Activated naive CD8-positive, alpha-beta T cell treated with anti-CD3 and anti-CD28 coated beads, Interleukin-2, amount 10 ng/mL, durations not matched to agents 7 days and 5 days (primary cell): ENCODE results near the gene MRPL22. TPM values are rescaled to one million over a fixed set of nuclear protein-coding genes. Genes with fewer than 3 reads are reported as not detected.
"Not testable (repeated sequence)": the region's sequence is repeated elsewhere in the genome, so short reads cannot be mapped to it uniquely, and the experiment has no call there.

Experiments
- ATAC-seq: fragments of 150-1000 bp; cut with Tn5 transposase; one replicate; pipeline ENCODE4 v1.10.0; 2021; ENCODE audit warnings: low read depth, moderate library complexity
- POLR2A ChIA-PET: fragments of 350-600 bp; sonication (Branson Sonifier 250); formaldehyde crosslinking; loops from one replicate; lab custom pipeline; 2021; ENCODE audit warnings: antibody characterized with exemption; lab: Charles Lee
- DNase-seq: peaks from one replicate; pipeline ENCODE4 v3.0.0; 2021
- H3K27ac Mint-ChIP-seq: one replicate; pipeline ENCODE4 v1.8.0; 2022; ENCODE audit warnings: mild to moderate bottlenecking, mixed read lengths
- H3K27me3 Mint-ChIP-seq: one replicate; pipeline ENCODE4 v1.8.0; 2022; ENCODE audit warnings: mild to moderate bottlenecking, moderate library complexity, mixed read lengths
- H3K36me3 Mint-ChIP-seq: one replicate; pipeline ENCODE4 v1.8.0; 2021; ENCODE audit warnings: mild to moderate bottlenecking, mixed read lengths
- H3K4me1 Mint-ChIP-seq: one replicate; pipeline ENCODE4 v1.8.0; 2021; ENCODE audit warnings: mixed read lengths
- H3K4me3 Mint-ChIP-seq: one replicate; pipeline ENCODE4 v1.8.0; 2022; ENCODE audit warnings: mild to moderate bottlenecking, moderate library complexity, mixed read lengths
- H3K9me3 Mint-ChIP-seq: one replicate; pipeline ENCODE4 v1.8.0; 2021; ENCODE audit warnings: mixed read lengths
- total RNA-seq, 2 experiments: library from RNA; stranded (reverse); gene quantifications; one replicate each; pipeline ENCODE4 v1.2.3, GENCODE V29; 2021

The MRPL22 gene
- 10 to 100 TPM; 50.0 to 52.4 TPM for total RNA-seq

GRCh38 chr5:154940772-154941620 is at the start of gene MRPL22:
Gene MRPL22, plus strand, starts transcription at chr5:154941073. Its CDS starts 38 bp downstream, at chr5:154941111.
- DNase-seq (peak; percentile 91), ATAC-seq (peak; percentile 66)
- Mint-ChIP-seq H3K9me3 (no peaks in the 10 kb centered on the region), H3K27ac (peak within 1 kb of the TSS; percentile 95), H3K4me3 (peak within 1 kb of the TSS; percentile 97), H3K36me3 (peaks cover 2% of the 10 kb centered on the region), H3K27me3 (no peaks in the 10 kb centered on the region), H3K4me1 (peaks cover 26% of the 10 kb centered on the region)
- POLR2A ChIA-PET, result interaction anchor here (1.4 kb wide), 1 partner anchor 84 kb away, joined by 4 read pairs; no protein-coding TSS in a partner anchor

GRCh38 chr5:154892369-154892771 is 48.5 kb upstream of the MRPL22 start:
- H3K9me3 Mint-ChIP-seq, result no peaks in the 10 kb centered on the region
- H3K4me3 Mint-ChIP-seq, result no peak overlapping the region
- peaks cover 1% of the 10 kb centered on the region for H3K4me1 Mint-ChIP-seq
- POLR2A ChIA-PET, result no interaction called here
- H3K36me3 Mint-ChIP-seq, result peaks cover 45% of the 10 kb centered on the region
- no peak for ATAC-seq
- H3K27me3 Mint-ChIP-seq, result no peaks in the 10 kb centered on the region
- no peak for DNase-seq
- H3K27ac Mint-ChIP-seq, result no peak overlapping the region

DNA sequence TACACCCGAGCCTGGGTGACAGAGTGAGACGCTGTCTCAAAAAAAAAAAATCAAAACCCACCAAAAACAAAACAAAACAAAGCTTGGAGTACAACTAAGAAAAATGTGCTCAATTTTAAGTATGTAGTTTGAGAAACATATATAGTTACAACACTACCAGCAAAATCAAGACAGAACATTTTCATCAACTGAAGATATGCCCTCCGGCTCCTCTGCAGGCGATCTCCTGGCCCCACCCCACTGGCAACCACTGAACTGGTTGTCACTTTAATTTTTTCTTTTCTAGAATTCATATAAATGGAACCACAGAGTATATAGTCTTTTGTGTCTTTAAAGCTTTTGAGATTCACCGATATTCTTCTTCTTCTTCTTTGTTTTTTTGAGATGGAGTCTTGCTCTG is 47.5 kb upstream of the MRPL22 start:
- DNase-seq (no peak), ATAC-seq (no peak)
- H3K36me3 Mint-ChIP-seq, result peaks cover 40% of the 10 kb centered on the region
- H3K9me3 Mint-ChIP-seq, result no peaks in the 10 kb centered on the region
- no peak overlapping the region for H3K27ac Mint-ChIP-seq
- no peak overlapping the region for H3K4me3 Mint-ChIP-seq
- POLR2A ChIA-PET, result no interaction called here
- H3K27me3 Mint-ChIP-seq, result no peaks in the 10 kb centered on the region
- peaks cover 1% of the 10 kb centered on the region for H3K4me1 Mint-ChIP-seq

GRCh38 chr5:154895606-154896561 is 45.0 kb upstream of the MRPL22 start:
- Mint-ChIP-seq H3K36me3 (peaks cover 26% of the 10 kb centered on the region), H3K27me3 (no peaks in the 10 kb centered on the region), H3K27ac (no peak overlapping the region), H3K9me3 (no peaks in the 10 kb centered on the region), H3K4me3 (no peak overlapping the region), H3K4me1 (peaks cover 1% of the 10 kb centered on the region)
- no peak for DNase-seq
- POLR2A ChIA-PET, result no interaction called here
- ATAC-seq, result no peak

DNA sequence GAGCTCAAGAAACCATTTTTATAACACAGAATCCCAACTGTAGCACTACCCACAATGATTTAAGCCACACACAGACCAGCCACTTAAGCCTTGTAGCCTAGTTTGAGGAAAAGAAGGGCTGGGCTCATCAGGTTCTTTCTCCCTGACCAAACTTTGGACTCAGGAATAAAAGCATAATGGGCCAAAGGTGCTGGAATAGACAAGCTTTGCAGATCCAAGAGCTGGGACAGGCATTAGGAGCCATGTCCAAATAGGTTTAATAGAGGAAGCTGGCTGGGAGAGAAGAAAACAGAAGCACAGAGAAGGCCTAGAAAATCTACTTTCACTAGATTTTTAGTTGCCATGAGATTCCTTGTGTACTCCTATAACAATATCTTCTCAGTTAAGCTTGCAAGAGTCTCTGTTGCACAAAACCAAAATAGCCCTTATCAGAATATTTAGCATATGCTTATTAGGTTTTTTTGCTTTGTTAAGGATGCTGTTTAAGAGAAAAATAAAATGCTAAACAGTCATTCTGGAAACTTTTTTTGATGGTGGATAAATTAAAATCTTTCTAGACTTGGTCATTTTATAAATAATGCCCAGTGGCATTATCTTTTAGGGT is 44.2 kb upstream of the MRPL22 start:
- Mint-ChIP-seq H3K27me3 (no peaks in the 10 kb centered on the region), H3K4me3 (no peak overlapping the region), H3K4me1 (peaks cover 1% of the 10 kb centered on the region), H3K27ac (no peak overlapping the region), H3K9me3 (no peaks in the 10 kb centered on the region), H3K36me3 (peaks cover 21% of the 10 kb centered on the region)
- DNase-seq, result no peak
- no peak for ATAC-seq
- POLR2A ChIA-PET, result no interaction called here

DNA sequence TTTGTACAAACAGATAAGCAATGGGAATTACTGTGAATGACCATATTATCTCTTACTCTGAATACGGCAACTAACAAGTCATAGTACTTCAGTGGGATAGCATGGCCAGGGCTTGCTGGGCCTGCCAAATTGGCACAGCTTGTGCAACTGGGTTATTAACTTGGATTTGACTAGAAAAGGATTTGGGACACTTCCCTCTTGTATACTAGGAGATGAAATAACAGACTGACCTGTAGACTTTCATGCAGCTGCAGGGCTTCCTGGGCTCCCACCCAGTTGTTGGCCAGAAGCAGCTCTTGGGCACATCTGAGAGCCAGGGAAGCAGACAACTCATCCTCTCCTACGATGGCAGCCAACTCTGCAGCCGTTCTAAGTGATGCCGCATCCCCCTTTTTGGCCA is 42.7 kb upstream of the MRPL22 start:
- H3K4me1 Mint-ChIP-seq, result no peaks in the 10 kb centered on the region
- no peaks in the 10 kb centered on the region for H3K27me3 Mint-ChIP-seq
- no peak overlapping the region for H3K27ac Mint-ChIP-seq
- H3K4me3 Mint-ChIP-seq, result no peak overlapping the region
- DNase-seq (no peak), ATAC-seq (no peak)
- peaks cover 20% of the 10 kb centered on the region for H3K36me3 Mint-ChIP-seq
- POLR2A ChIA-PET, result no interaction called here
- H3K9me3 Mint-ChIP-seq, result no peaks in the 10 kb centered on the region

GRCh38 chr5:154899151-154899816 is 41.6 kb upstream of the MRPL22 start:
- Mint-ChIP-seq H3K36me3 (peaks cover 17% of the 10 kb centered on the region), H3K9me3 (no peaks in the 10 kb centered on the region), H3K4me1 (no peaks in the 10 kb centered on the region), H3K27me3 (no peaks in the 10 kb centered on the region), H3K4me3 (no peak overlapping the region), H3K27ac (no peak overlapping the region)
- DNase-seq (no peak), ATAC-seq (no peak)
- POLR2A ChIA-PET, result no interaction called here

DNA sequence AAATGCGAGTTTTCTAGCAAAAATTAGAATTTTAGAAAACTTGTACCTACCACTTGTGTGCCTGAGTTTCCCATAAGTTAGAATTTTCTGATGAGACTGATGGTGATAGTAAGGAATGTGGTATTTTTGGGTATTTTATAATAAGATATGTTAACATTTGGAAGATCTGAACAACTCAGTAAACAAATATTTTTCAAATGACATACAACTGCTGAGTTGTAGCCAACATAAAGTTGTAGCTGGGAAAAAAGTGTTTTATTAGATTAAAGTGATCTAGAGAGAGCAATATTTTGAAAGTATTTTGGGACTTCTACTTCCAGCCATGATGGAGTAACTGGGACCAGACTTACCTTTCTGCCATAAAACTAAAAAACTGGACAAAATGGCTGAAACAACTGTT is 40.8 kb upstream of the MRPL22 start:
- POLR2A ChIA-PET, result no interaction called here
- H3K9me3 Mint-ChIP-seq, result no peaks in the 10 kb centered on the region

GRCh38 chr5:154901276-154901675 is 39.6 kb upstream of the MRPL22 start:
- H3K4me3 Mint-ChIP-seq, result no peak overlapping the region
- H3K36me3 Mint-ChIP-seq, result peaks cover 15% of the 10 kb centered on the region
- ATAC-seq (no peak), DNase-seq (no peak)
- no peaks in the 10 kb centered on the region for H3K4me1 Mint-ChIP-seq
- POLR2A ChIA-PET, result no interaction called here
- H3K27ac Mint-ChIP-seq, result no peak overlapping the region
- H3K27me3 Mint-ChIP-seq, result no peaks in the 10 kb centered on the region
- H3K9me3 Mint-ChIP-seq, result no peaks in the 10 kb centered on the region

More for the DNA sequence above, 40.8 kb upstream of the MRPL22 start:
- no peak overlapping the region for H3K4me3 Mint-ChIP-seq
- no peaks in the 10 kb centered on the region for H3K27me3 Mint-ChIP-seq
- H3K27ac Mint-ChIP-seq, result no peak overlapping the region
- ATAC-seq, result no peak
- DNase-seq, result no peak
- no peaks in the 10 kb centered on the region for H3K4me1 Mint-ChIP-seq
- H3K36me3 Mint-ChIP-seq, result peaks cover 17% of the 10 kb centered on the region

DNA sequence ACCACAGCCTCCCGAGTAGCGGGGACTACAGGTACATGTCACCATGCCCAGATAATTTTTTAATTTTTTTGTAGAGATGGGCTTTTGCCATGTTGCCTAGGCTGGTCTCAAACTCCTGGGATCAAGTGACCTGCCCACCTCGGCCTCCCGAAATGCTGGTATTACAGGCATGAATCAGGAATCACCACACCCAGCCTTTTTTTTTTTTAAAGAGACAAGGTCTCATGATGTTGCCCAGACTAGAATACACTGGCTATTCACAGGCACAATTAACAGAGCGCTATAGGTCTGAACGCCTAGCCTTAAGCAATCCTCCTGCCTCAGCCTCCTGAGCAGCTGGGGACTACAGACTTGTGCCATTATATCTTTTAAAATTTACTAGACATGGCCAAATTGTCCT is 39.0 kb upstream of the MRPL22 start:
- no peaks in the 10 kb centered on the region for H3K9me3 Mint-ChIP-seq
- peaks cover 15% of the 10 kb centered on the region for H3K36me3 Mint-ChIP-seq
- no peaks in the 10 kb centered on the region for H3K4me1 Mint-ChIP-seq
- no peak overlapping the region for H3K4me3 Mint-ChIP-seq
- ATAC-seq (no peak), DNase-seq (no peak)
- H3K27me3 Mint-ChIP-seq, result no peaks in the 10 kb centered on the region
- no peak overlapping the region for H3K27ac Mint-ChIP-seq
- POLR2A ChIA-PET, result no interaction called here

- H3K4me1 Mint-ChIP-seq, H3K4me3 Mint-ChIP-seq, ATAC-seq, H3K27me3 Mint-ChIP-seq, DNase-seq, H3K9me3 Mint-ChIP-seq, H3K27ac Mint-ChIP-seq: not testable (repeated sequence)
- H3K36me3 Mint-ChIP-seq, result peaks cover 13% of the 10 kb centered on the region
- POLR2A ChIA-PET, result interaction anchor here (0.7 kb wide), 1 partner anchor 216 kb away, joined by 4 read pairs; no protein-coding TSS in a partner anchor
These were observed 35.3 kb upstream of the MRPL22 start for GRCh38 chr5:154905601-154906000.

GRCh38 chr5:154916874-154917273 is 24.0 kb upstream of the MRPL22 start:
- no peak for DNase-seq
- Mint-ChIP-seq H3K4me3 (no peak overlapping the region), H3K4me1 (peaks cover 2% of the 10 kb centered on the region), H3K27me3 (no peaks in the 10 kb centered on the region), H3K36me3 (peaks cover 19% of the 10 kb centered on the region), H3K27ac (no peak overlapping the region), H3K9me3 (no peaks in the 10 kb centered on the region)
- POLR2A ChIA-PET, result interaction anchor here (0.5 kb wide), 1 partner anchor 283 kb away, joined by 3 read pairs; no protein-coding TSS in a partner anchor
- no peak for ATAC-seq
